ENCODE measurements around the gene SERTAD3.
A peak's percentile ranks its signal among the peaks of the same experiment; 100 is the strongest.
"Not testable (repeated sequence)": the region's sequence is repeated elsewhere in the genome, so short reads cannot be mapped to it uniquely, and the experiment has no call there.

The SERTAD3 gene

GRCh38 chr19:40457953-40458596 is 13.9 kb upstream of the SERTAD3 start:
- no peak for DNase-seq (ENCODE audit: low read depth)

DNA sequence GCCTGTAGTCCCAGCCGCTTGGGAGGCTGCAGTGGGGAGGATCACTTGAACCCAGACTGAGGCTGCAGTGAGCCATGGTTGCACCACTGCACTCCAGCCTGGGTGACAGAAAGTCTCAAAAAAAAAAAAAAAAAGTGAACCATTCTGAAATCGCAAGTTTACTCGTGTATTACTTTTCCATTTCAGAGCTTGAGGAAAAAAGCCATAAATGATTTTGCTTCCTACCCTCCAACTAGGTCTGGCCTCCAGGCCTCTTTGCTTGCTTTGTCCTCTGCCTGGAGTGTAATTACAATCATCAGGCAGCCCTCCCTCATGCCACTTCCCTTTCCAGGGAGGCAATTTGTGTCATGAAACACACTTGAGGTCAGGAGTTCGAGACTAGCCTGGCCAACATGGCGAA is 12.9 kb upstream of the SERTAD3 start:
- DNase-seq (ENCODE audit: low read depth) = no peak

- not testable (repeated sequence) for DNase-seq (ENCODE audit: low read depth)
Observed at GRCh38 chr19:40453943-40454342, 9.8 kb upstream of the SERTAD3 start.

- DNase-seq (ENCODE audit: low read depth) = no peak
Observed at GRCh38 chr19:40453151-40453735, 9.1 kb upstream of the SERTAD3 start.

GRCh38 chr19:40452016-40452415 is 7.9 kb upstream of the SERTAD3 start:
- no peak for DNase-seq (ENCODE audit: low read depth)

DNA sequence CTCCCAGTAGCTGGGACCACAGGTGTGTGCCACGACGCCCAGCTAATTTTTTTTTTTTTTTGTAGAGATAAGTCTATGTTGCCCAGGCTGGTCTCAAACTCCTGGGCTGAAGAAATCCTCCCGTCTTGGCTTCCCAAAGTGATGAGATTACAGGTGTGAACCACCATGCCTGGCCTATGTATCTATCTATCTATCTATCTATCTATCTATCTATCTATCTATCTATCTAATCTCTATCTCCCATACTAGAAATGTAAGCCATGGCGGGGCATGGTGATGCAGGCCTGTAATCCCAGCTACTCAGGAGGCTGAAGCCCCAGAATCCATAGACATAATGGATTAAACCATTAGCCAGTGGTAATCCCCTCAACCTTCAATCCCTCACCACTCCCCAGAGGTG is 6.5 kb upstream of the SERTAD3 start:
- no peak for DNase-seq (ENCODE audit: low read depth)

DNA sequence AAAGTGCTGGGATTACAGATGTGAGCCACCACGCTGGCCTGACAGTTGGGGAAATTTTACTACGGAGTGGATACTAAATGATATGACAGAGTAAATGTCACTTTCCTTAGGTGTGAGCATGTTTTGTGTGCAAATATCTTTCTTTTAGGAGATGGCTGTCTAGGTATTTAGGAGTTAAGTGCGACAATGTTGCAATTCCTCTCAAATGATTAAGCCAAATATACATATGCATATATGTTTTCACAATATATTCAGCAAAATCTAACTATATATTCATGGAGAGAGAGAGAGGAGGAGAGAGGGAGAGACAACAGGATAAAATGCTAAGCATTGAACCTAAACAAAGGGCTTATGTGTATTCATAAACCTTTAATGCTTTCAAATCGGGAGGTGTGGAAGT is 5.4 kb upstream of the SERTAD3 start:
- no peak for DNase-seq (ENCODE audit: low read depth)

DNA sequence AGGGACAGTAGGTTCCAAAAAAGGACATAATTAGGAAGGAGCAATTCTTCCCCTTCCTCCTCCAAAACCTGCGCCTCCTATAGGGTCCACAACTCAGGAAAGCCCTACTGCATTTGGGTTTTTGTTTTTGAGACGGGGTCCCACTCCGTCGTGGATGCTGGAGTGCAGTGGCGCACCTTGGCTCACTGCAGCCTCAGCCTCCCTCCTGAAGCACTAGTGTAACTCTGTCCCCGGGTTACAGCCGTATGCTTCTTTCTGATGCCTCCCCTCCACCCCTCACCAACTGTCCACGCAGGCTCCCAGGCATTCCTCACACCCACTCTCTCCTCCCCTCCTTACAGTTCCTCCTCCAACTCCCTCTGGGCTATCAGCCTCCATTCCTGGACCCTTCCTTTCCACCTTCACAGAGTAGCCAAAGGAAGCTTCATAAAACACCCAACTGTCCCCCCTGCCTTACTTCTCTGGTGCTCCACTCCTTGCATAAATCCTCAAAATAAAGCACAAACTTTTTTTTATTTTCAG is 2.2 kb upstream of the SERTAD3 start:
- DNase-seq (ENCODE audit: low read depth) = no peak

DNA sequence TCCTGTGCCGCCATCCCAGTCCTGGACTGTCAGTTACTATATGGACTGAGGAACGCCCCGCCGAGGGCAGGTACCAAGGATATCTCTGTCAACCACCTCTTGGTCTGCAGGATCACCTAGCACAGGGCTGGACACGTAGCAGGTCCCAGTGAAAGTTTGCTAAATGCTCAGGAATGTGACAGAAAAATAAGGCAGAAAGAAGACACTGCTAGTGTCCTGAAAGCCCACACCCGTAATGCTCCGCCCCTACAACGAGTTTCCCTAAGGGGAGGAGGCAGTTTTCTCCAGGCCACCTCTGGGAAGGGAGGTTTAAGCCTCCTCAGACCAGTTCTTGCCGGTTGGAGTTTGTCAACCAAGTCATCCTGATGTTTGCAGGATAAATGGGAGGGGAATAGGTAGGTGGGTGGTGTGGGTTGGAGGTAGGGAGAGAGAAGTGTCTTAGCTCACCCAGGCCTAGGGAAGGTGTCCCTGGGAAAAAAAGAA is 1.7 kb upstream of the SERTAD3 start:
- no peak for DNase-seq (ENCODE audit: low read depth)

- DNase-seq (ENCODE audit: low read depth) = no peak
Observed at GRCh38 chr19:40444825-40445312, 734 bp upstream of the SERTAD3 start.

DNA sequence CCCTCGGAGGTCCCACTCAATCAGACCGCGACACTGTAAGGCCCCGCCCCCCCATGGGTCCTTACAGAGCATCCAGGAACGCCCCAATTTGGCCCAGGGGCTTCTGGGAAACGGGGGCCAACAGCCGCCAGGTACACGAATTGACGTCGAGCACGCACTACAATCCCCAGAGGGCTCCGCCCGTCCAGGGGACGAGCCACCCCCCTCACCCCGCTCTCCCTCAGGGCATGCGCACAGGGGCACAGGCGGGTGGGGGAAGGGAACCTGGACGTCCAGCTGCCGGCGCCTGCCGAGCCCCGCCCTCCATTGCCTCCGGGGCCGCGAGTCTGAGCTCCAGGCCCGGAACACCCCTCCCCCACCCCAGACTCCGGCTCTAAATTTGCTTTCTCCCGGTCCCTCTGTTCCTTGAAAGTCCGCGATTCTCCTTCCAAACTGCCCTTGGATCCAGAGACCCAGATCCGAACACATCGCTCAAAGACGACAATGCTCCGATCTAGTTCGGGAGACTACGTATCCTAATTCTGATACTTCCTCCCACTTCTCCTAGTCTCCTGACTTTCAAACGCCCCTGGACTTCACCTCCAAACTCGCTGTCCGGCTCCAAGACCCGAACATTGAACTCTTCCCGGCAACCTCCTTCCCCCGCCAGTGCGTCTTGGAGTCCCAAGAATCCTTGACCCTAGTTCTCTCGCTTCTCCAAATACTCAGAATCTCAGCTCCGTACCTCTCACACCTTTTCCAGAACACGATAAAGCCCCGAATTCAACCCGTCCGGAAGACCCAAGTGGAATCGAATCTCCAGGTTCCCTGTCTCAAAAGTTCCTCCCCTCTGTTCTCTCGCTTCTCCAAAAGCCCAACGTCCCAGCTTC is 770 bp downstream of the SERTAD3 start:
- DNase-seq (ENCODE audit: low read depth) = peak; percentile 99

DNA sequence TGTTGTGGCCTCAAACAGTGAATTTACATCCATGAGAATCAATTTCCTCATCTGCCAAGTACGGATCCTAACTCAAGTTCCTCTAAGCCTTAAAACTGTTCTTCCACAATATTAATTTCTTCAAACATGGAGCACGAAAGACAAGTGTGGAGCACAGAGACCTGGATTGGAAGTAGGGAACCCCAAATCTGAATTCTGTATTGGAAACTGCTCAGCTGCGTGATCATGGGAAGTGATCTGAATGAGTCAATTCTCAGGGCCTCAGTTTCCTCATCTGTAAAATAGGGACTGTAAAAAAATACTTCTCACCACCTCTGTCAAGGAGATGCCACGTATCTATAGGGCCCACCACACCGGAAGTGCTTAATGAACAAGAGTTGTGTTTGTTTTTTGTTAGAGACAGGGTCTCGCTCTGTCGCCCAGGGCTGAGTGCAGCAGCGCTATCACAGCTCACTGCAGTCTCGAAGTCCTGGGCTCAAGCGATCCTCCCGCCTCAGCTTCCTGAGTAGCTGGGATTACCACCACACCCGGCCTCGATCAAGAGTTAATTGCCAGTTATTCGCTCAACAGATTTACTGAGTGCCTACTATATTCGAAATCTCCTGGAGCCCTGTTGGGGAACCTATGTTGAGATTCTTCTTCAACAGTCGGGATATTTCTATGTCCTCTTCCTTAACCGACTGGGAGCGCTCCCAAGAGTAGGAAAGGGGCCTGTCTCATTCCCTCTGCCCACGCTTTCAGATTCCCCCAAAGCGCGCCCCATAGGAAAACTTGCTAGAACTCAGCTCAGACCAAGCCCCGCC is 1.6 kb downstream of the SERTAD3 start:
- no peak for DNase-seq (ENCODE audit: low read depth)

DNA sequence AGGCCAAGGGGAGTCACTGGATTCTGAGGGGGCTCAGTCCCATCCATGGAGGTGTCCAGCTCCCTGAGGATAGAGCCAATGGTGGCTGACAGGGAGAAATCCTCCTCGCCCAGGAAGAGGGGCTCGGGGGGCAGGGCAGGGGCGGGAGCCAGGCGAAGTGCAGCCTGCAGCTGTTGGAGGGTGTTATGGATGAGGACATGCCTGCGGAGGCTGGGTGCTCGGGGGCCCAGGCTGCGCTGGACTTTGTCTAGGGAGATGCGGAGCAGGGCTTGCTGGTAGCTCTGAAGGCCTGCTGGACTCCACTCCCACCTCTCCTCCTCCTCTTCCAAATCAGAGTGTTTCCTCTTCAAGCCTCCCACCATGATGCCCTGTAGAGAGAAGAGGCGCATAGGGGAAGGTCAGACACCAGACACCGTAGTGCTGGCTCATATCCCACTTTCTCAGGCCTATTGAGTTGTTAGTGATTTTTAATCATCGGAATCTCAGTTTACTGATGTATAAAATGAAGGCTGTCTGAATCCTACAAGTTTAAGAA is 2.3 kb downstream of the SERTAD3 start:
- DNase-seq (ENCODE audit: low read depth) = no peak

- no peak for DNase-seq (ENCODE audit: low read depth)
Observed at GRCh38 chr19:40438284-40438683, 5.9 kb downstream of the SERTAD3 start.

- peak; percentile 86 for DNase-seq (ENCODE audit: low read depth)
Observed at GRCh38 chr19:40433391-40434216, 10.5 kb downstream of the SERTAD3 start.

GRCh38 chr19:40432760-40433159 is 11.4 kb downstream of the SERTAD3 start:
- DNase-seq (ENCODE audit: low read depth) = not testable (repeated sequence)

GRCh38 chr19:40431698-40432097 is 12.4 kb downstream of the SERTAD3 start:
- DNase-seq (ENCODE audit: low read depth) = no peak

- DNase-seq (ENCODE audit: low read depth) = not testable (repeated sequence)
Observed at GRCh38 chr19:40430242-40430641, 13.9 kb downstream of the SERTAD3 start.

GRCh38 chr19:40428197-40428596 is 15.9 kb downstream of the SERTAD3 start:
- DNase-seq (ENCODE audit: low read depth) = not testable (repeated sequence)

All from fibroblast of the conjunctiva (primary cell).